NT2/D1 (cell line): ENCODE measurements around the gene GSDMA.
A peak's percentile ranks its signal among the peaks of the same experiment; 100 is the strongest.

Experiments
- DNase-seq: peaks from one replicate; pipeline ENCODE4 v3.0.0-alpha.2; 2011; ENCODE audit warnings: low read depth, low spot score
- H3K27me3 ChIP-seq: 2 replicates; pipeline ENCODE4 v1.6.0; 2011; ENCODE audit warnings: mild to moderate bottlenecking; ENCODE audit not compliant: insufficient read length, insufficient read depth
- H3K36me3 ChIP-seq: 2 replicates; pipeline ENCODE4 v1.6.1; 2011; ENCODE audit warnings: mild to moderate bottlenecking, low read length, mixed read lengths; ENCODE audit not compliant: insufficient read depth, insufficient read length
- H3K4me1 ChIP-seq: 2 replicates; pipeline ENCODE4 v1.5.1; 2011; ENCODE audit not compliant: insufficient read depth, insufficient read length
- H3K4me3 ChIP-seq: 2 replicates; pipeline ENCODE4 v1.5.1; 2011; ENCODE audit warnings: low read depth; ENCODE audit not compliant: insufficient read length
- H3K9ac ChIP-seq: 2 replicates; pipeline ENCODE4 v1.6.0; 2011; ENCODE audit warnings: low read depth; ENCODE audit not compliant: insufficient read length
- H3K9me3 ChIP-seq: 2 replicates; pipeline ENCODE4 v1.5.1; 2011; ENCODE audit warnings: mild to moderate bottlenecking, low read length; ENCODE audit not compliant: insufficient read depth
- SUZ12 ChIP-seq: IDR thresholded peaks from 2 replicates; pipeline ENCODE4 v1.6.1; 2011; ENCODE audit not compliant: insufficient read length, insufficient read depth; ENCODE audit errors: extremely low read depth
- YY1 ChIP-seq: IDR thresholded peaks from 2 replicates; pipeline ENCODE4 v1.6.1; 2011; ENCODE audit not compliant: insufficient read length, insufficient read depth
- ZNF274 ChIP-seq: IDR thresholded peaks from 2 replicates; pipeline ENCODE4 v1.6.1; 2011; ENCODE audit warnings: mild to moderate bottlenecking, low read depth, low read length

Gene GSDMA

DNA sequence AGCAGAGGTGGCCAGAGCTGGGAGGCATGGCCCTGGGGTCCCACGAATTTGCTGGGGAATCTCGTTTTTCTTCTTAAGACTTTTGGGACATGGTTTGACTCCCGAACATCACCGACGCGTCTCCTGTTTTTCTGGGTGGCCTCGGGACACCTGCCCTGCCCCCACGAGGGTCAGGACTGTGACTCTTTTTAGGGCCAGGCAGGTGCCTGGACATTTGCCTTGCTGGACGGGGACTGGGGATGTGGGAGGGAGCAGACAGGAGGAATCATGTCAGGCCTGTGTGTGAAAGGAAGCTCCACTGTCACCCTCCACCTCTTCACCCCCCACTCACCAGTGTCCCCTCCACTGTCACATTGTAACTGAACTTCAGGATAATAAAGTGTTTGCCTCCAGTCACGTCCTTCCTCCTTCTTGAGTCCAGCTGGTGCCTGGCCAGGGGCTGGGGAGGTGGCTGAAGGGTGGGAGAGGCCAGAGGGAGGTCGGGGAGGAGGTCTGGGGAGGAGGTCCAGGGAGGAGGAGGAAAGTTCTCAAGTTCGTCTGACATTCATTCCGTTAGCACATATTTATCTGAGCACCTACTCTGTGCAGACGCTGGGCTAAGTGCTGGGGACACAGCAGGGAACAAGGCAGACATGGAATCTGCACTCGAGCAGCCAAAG is 54.7 kb downstream of the GSDMA start:
- TF ChIP-seq YY1: no peak
- TF ChIP-seq SUZ12: no peak
- peaks cover 48% of the 10 kb centered on the region for H3K36me3 ChIP-seq
- no peak for DNase-seq
- no peak overlapping the region for H3K4me3 ChIP-seq
- peaks cover 2% of the 10 kb centered on the region for H3K27me3 ChIP-seq
- H3K9me3 ChIP-seq: no peaks in the 10 kb centered on the region
- peaks cover 43% of the 10 kb centered on the region for H3K4me1 ChIP-seq
- no peak overlapping the region for H3K9ac ChIP-seq

DNA sequence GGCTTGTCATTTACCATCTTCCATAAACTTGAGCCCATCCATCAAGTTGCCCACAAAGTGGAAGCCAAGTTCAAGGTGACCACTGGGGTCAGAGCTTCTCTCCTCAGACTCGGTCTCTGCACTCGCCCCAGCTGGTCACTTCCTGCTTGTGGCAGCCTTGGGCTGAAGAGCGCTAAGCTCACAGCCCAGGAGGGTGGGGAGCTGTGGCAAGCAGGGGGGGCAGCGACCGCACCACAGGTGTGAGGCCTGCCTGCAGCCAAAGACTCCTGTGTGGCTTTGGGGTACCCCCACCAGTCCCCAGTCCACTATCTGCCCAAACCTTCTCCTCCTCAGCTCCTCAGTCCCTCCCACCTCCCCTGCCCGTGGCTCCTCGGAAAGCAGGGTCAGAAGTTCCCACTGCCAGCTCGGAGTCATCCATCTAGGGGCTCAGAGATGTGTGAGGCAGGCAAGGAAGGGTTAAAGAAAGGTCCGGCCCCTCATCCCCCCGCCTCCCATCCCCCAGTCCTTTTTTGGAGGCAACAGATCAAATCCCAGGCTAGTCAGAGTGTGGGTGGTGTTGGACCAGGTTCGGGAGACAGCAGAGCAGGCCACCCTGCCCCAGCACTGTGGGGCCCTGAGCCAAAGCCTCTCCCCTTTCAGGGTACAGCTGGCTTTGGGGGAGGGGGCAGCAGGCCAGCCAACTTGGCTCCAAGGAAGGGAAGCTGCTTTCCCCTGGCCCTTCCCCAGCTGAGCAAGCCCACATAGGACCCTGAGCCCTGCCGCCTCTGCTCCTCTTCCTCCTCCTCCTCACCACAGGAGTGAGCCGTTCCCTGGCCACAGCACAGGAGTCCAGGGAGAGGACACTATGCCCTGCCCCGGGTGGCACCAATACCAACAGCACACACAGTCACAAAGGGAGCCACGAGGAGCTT is 55.7 kb downstream of the GSDMA start:
- Histone ChIP-seq H3K4me1 (peaks cover 49% of the 10 kb centered on the region), H3K9ac (peak overlapping the region; percentile 7), H3K27me3 (peaks cover 2% of the 10 kb centered on the region), H3K4me3 (no peak overlapping the region), H3K36me3 (peaks cover 57% of the 10 kb centered on the region), H3K9me3 (no peaks in the 10 kb centered on the region)
- no peak for DNase-seq
- no peak for TF ChIP-seq SUZ12
- TF ChIP-seq YY1: no peak
- TF ChIP-seq ZNF274: no peak

DNA sequence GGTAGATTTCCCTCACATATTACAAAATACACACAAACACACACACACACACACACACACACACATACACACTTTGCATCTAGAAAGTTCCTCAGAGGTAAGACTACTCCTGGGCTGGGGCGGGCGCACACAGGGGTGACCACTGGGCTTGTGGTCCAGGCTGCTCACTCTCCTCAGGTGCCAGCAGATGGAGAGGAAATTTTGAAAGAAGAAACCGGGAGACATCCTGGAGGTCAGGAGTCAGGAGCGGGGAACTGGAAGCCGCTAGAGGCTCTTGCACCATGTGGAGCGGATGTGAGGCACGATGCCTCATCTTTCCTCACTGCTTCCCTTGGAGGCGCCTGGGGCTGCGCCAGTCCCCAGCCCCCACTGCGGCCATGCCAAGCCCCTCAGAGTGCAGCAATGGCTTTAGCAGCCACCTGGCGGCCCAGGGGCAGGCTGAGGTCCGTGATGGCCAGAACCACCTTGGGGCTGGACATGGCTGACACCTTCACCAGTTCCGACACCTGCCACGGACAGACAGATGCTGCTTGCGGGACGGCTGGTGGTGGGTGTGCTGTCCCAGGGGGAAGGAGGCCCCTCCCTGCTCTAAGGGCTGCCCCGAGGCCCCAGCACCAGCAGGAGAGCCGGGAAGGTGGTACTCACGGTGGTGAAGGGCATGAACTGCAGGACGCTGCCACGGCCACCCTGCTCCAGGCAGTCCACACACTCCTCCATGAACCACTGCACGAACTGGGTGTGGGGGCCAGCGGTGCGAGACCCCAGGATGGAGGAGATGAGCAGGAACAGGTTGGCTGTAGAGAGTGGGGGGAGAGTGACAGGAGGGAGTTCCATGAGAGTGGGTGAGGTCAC is 56.6 kb downstream of the GSDMA start:
- Histone ChIP-seq H3K4me1 (peaks cover 53% of the 10 kb centered on the region), H3K27me3 (peaks cover 1% of the 10 kb centered on the region), H3K4me3 (no peak overlapping the region), H3K36me3 (peaks cover 59% of the 10 kb centered on the region), H3K9ac (peak overlapping the region; percentile 17), H3K9me3 (no peaks in the 10 kb centered on the region)
- TF ChIP-seq ZNF274 (no peak), SUZ12 (no peak), YY1 (no peak)
- no peak for DNase-seq

DNA sequence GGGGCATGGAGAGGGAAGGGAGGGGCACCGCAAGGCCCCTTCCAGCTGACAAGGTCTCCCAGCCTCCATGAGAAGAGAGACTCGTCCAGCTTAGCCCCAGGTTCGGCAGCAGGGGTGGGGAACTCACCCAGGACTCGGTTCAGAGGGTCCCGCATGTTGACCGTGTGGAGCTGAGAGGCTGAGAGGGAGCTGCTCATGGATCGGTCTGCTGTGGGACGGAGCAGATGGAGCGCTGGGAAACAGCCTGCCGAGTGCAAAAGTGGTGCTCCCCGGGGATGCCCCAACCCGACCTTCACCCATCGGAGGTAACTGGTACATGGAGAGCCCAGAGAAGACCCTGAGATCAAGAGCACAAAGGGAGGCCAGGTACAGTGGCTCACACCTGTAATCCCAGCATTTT is 57.3 kb downstream of the GSDMA start:
- no peaks in the 10 kb centered on the region for H3K27me3 ChIP-seq
- DNase-seq: no peak
- H3K9ac ChIP-seq: no peak overlapping the region
- no peak overlapping the region for H3K4me3 ChIP-seq
- no peak for TF ChIP-seq SUZ12
- no peak for TF ChIP-seq ZNF274
- TF ChIP-seq YY1: no peak
- no peaks in the 10 kb centered on the region for H3K9me3 ChIP-seq
- peaks cover 65% of the 10 kb centered on the region for H3K36me3 ChIP-seq
- peaks cover 51% of the 10 kb centered on the region for H3K4me1 ChIP-seq

DNA sequence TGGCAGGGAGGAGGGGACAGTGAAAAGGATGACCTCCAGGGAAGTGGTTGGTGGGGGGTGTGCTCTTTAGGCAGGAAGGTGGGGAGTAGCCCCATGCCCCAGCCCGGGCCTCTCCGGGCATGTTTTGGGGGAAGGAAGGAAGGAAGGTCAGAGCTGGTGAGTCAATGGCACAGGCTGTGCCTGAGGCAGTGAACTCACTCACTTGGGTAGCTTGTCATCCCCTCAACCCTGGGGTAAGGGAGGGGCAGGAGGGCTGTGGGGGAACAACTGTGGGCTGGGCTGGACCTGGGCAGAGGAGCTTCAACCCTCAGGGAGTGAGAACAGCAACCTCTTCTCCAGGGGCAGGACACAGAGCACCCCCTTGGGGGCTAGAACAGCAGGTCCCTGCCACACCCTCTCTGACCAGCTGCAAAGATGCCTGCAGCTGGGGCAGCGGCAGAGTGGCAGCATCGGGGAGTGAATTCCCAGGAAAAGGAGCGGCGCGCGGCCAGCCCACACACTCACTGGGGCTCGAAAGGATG is 58.7 kb downstream of the GSDMA start:
- no peak for DNase-seq
- Histone ChIP-seq H3K27me3 (no peaks in the 10 kb centered on the region), H3K9me3 (no peaks in the 10 kb centered on the region), H3K36me3 (peaks cover 78% of the 10 kb centered on the region), H3K4me1 (peaks cover 45% of the 10 kb centered on the region), H3K9ac (no peak overlapping the region), H3K4me3 (no peak overlapping the region)
- TF ChIP-seq SUZ12 (no peak), ZNF274 (no peak), YY1 (no peak)

DNA sequence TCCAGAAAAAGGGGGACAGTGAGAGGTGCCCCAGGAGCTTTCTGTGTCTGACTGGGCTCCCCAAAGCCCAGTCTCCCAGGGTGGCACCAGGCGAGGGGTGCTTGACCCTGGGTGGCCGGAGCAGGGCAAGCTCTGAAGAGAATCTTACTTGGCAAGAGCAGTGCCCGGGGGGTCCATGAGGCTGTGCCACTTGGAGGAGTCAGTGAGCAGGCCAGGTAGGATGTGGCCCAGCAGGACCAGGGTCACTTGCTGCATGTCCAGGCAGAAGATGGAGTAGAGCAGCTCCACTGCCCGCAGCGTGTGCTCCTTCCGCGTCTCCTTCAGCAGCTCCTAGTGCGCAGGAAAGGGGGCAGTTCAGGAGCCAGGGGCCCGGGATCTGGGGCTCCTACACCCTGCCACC is 59.7 kb downstream of the GSDMA start:
- Histone ChIP-seq H3K9ac (no peak overlapping the region), H3K4me1 (peaks cover 47% of the 10 kb centered on the region), H3K9me3 (no peaks in the 10 kb centered on the region), H3K4me3 (no peak overlapping the region), H3K36me3 (peaks cover 84% of the 10 kb centered on the region), H3K27me3 (no peaks in the 10 kb centered on the region)
- DNase-seq: no peak
- TF ChIP-seq YY1: no peak
- TF ChIP-seq SUZ12: no peak
- TF ChIP-seq ZNF274: no peak
